Ishikawa (cell line): ENCODE results near the gene EDEM1.

ENCODE experiments used
- CEBPB ChIP-seq: IDR thresholded peaks from 2 replicates; pipeline ENCODE4 v1.6.1; 2012
- CREB1 ChIP-seq: IDR thresholded peaks from 2 replicates; pipeline ENCODE4 v1.6.1; 2012; ENCODE audit warnings: low read depth
- EGR1 ChIP-seq: IDR thresholded peaks from 2 replicates; pipeline ENCODE4 v1.6.1; 2012
- EP300 ChIP-seq: IDR thresholded peaks from 2 replicates; pipeline ENCODE4 v1.6.1; 2012; ENCODE audit warnings: borderline replicate concordance
- FOXM1 ChIP-seq: IDR thresholded peaks from 2 replicates; pipeline ENCODE4 v1.6.1; 2012; ENCODE audit warnings: low read depth, borderline replicate concordance
- MAX ChIP-seq: IDR thresholded peaks from 2 replicates; pipeline ENCODE4 v1.6.1; 2012
- NFIC ChIP-seq: IDR thresholded peaks from 2 replicates; pipeline ENCODE4 v1.6.1; 2012
- RAD21 ChIP-seq: IDR thresholded peaks from 2 replicates; pipeline ENCODE4 v1.6.1; 2012; ENCODE audit warnings: low read depth
- REST ChIP-seq: IDR thresholded peaks from 2 replicates; pipeline ENCODE4 v1.6.1; 2012; ENCODE audit warnings: low read depth, mild to moderate bottlenecking
- TAF1 ChIP-seq: IDR thresholded peaks from 2 replicates; pipeline ENCODE4 v1.6.1; 2012; ENCODE audit warnings: low read depth, mild to moderate bottlenecking
- TCF12 ChIP-seq: IDR thresholded peaks from 2 replicates; pipeline ENCODE4 v1.6.1; 2012; ENCODE audit warnings: low read depth
- TEAD4 ChIP-seq: IDR thresholded peaks from 2 replicates; pipeline ENCODE4 v1.6.1; 2012
- USF1 ChIP-seq: IDR thresholded peaks from 2 replicates; pipeline ENCODE4 v1.6.1; 2012
- YY1 ChIP-seq: IDR thresholded peaks from 2 replicates; pipeline ENCODE4 v1.6.1; 2012; ENCODE audit warnings: low read depth
- ZBTB7A ChIP-seq: IDR thresholded peaks from 2 replicates; pipeline ENCODE4 v1.6.1; 2012; ENCODE audit warnings: low read depth

EDEM1 gene

GRCh38 chr3:5141760-5142159, 45.7 kb upstream of the EDEM1 start:
- TF ChIP-seq EP300 = no peak
- no peak for TF ChIP-seq USF1
- TF ChIP-seq TCF12 = no peak
- no peak for TF ChIP-seq ZBTB7A
- TF ChIP-seq EGR1 = no peak
- TF ChIP-seq YY1 = no peak
- TF ChIP-seq TEAD4 = no peak
- no peak for TF ChIP-seq CREB1
- TF ChIP-seq REST = no peak
- TF ChIP-seq RAD21 = no peak
- no peak for TF ChIP-seq MAX
- no peak for TF ChIP-seq NFIC
- TF ChIP-seq CEBPB = no peak
- TF ChIP-seq TAF1 = no peak
- TF ChIP-seq FOXM1 = no peak

GRCh38 chr3:5143464-5143863, 44.0 kb upstream of the EDEM1 start:
- no peak for TF ChIP-seq TEAD4
- TF ChIP-seq TAF1 = no peak
- TF ChIP-seq TCF12 = no peak
- no peak for TF ChIP-seq EGR1
- no peak for TF ChIP-seq CEBPB
- TF ChIP-seq FOXM1 = no peak
- no peak for TF ChIP-seq NFIC
- TF ChIP-seq MAX = no peak
- no peak for TF ChIP-seq REST
- TF ChIP-seq RAD21 = no peak
- no peak for TF ChIP-seq ZBTB7A
- TF ChIP-seq CREB1 = no peak
- TF ChIP-seq YY1 = no peak
- TF ChIP-seq USF1 = no peak
- no peak for TF ChIP-seq EP300

GRCh38 chr3:5144316-5144994, 43.1 kb upstream of the EDEM1 start:
- TF ChIP-seq EGR1 = no peak
- no peak for TF ChIP-seq CEBPB
- TF ChIP-seq MAX = no peak
- TF ChIP-seq CREB1 = no peak
- TF ChIP-seq RAD21 = no peak

GRCh38 chr3:5145120-5145519, 42.4 kb upstream of the EDEM1 start:
- TF ChIP-seq USF1 (no peak), RAD21 (no peak), EP300 (no peak), TAF1 (no peak), ZBTB7A (no peak), NFIC (no peak), REST (no peak), FOXM1 (no peak), TEAD4 (no peak), TCF12 (no peak), EGR1 (no peak), CREB1 (no peak), CEBPB (no peak)
